HCT116 (cell line): ENCODE results near the gene ADAMTS3. TPM values are rescaled to one million over a fixed set of nuclear protein-coding genes. Genes with fewer than 3 reads are reported as not detected.

Experiments
- ATAC-seq: fragments of 200-7000 bp; cut with Tn5 transposase; 2 replicates; pipeline ENCODE4 v1.9.1; 2020; ENCODE audit warnings: mild to moderate bottlenecking, moderate library complexity
- BruUV-seq: library from RNA; stranded (reverse); fragments of 400-500 nt; replicated peaks from 2 replicates; lab custom pipeline; 2021; lab: Mats Ljungman, UMichigan
- CTCF ChIA-PET: fragments of 300-600 bp; sonication (Branson Sonifier 250); formaldehyde crosslinking; loops from one replicate; lab custom pipeline; 2021; ENCODE audit warnings: antibody characterized with exemption; lab: Charles Lee
- POLR2A ChIA-PET: fragments of 300-600, 350-600 bp; sonication (Branson Sonifier 250); formaldehyde crosslinking; loops from one replicate; lab custom pipeline; 2021; ENCODE audit warnings: antibody characterized with exemption; lab: Charles Lee
- RAD21 ChIA-PET, 2 experiments: fragments of 300-600 bp; sonication (Branson Sonifier 250); formaldehyde crosslinking; loops; one replicate each; lab custom pipeline; 2023; ENCODE audit warnings: low total read pairs in 2 of 2; ENCODE audit not compliant: uncharacterized antibody in 2 of 2, unreplicated experiment in 2 of 2, low non-redundant PET in 1 of 2; lab: Charles Lee
- DNase-seq: peaks from one replicate; pipeline ENCODE4 v3.0.0-alpha.2; 2010; ENCODE audit warnings: low read depth, low spot score
- H2AFZ ChIP-seq: fragments of 200-600 bp; shearing (Covaris generic), sonication (generic); 2 replicates; pipeline ENCODE4 v1.6.1; 2017; ENCODE audit warnings: low read depth, mixed run types, mixed read lengths, antibody characterized with exemption, low read length; ENCODE audit not compliant: poor library complexity, severe bottlenecking
- H3K27ac ChIP-seq: 2 replicates; pipeline ENCODE4 v1.5.1; 2012; ENCODE audit warnings: low read depth, low read length
- H3K27me3 ChIP-seq: fragments of 200-600 bp; sonication (generic); 2 replicates; pipeline ENCODE4 v1.6.1; 2016; ENCODE audit warnings: mixed run types, low read length, mixed read lengths; ENCODE audit not compliant: insufficient read depth
- H3K36me3 ChIP-seq, 2 experiments: fragments of 200-500 bp in 1 of 2; fragments of 200-600 bp in 1 of 2; sonication (Bioruptor generic) in 1 of 2; sonication (generic) in 1 of 2; 2 replicates each; pipeline versions ENCODE4 v1.5.1 to v1.6.1; 2014 to 2016; ENCODE audit warnings: low read length in 2 of 2, inconsistent platforms in 1 of 2, mixed read lengths in 1 of 2, mixed run types in 1 of 2; ENCODE audit not compliant: insufficient read depth in 2 of 2, control insufficient read depth in 1 of 2
- H3K4me1 ChIP-seq, 2 experiments: fragments of 200-600 bp in 1 of 2; sonication (generic) in 1 of 2; 2 replicates each; pipeline versions ENCODE4 v1.5.1 to v1.6.1; 2012 to 2017; ENCODE audit warnings: low read length in 2 of 2, inconsistent platforms in 1 of 2, mild to moderate bottlenecking in 1 of 2, mixed read lengths in 1 of 2, mixed run types in 1 of 2, moderate library complexity in 1 of 2; ENCODE audit not compliant: insufficient read depth in 2 of 2, control insufficient read depth in 1 of 2
- H3K4me2 ChIP-seq: fragments of 200-600 bp; sonication (generic); 2 replicates; pipeline ENCODE4 v1.6.1; 2017; ENCODE audit warnings: mixed run types, low read length, mixed read lengths
- H3K4me3 ChIP-seq, 2 experiments: fragments of 200-600 bp in 1 of 2; sonication (generic) in 1 of 2; replicated peaks in 1 of 2; 2 replicates each; pipeline ENCODE4 v1.5.1; 2011 to 2016; ENCODE audit warnings: low read length in 2 of 2, control low read depth in 1 of 2, low read depth in 1 of 2, mild to moderate bottlenecking in 1 of 2, mixed read lengths in 1 of 2, mixed run types in 1 of 2
- H3K79me2 ChIP-seq: fragments of 200-600 bp; sonication (generic); 2 replicates; pipeline ENCODE4 v1.6.1; 2017; ENCODE audit warnings: mild to moderate bottlenecking, mixed run types, low read length, moderate library complexity, mixed read lengths; ENCODE audit not compliant: insufficient read depth
- H3K9ac ChIP-seq: fragments of 200-600 bp; sonication (generic); 2 replicates; pipeline ENCODE4 v1.6.1; 2016; ENCODE audit warnings: low read length, mixed read lengths
- H3K9me2 ChIP-seq: fragments of 200-600 bp; sonication (generic), shearing (Covaris generic); 2 replicates; pipeline ENCODE4 v1.6.1; 2017; ENCODE audit warnings: mixed run types, mild to moderate bottlenecking, moderate library complexity; ENCODE audit not compliant: insufficient read depth
- H3K9me3 ChIP-seq, 2 experiments: fragments of 200-500 bp in 1 of 2; fragments of 200-600 bp in 1 of 2; sonication (Bioruptor generic) in 1 of 2; sonication (generic) in 1 of 2; 2 replicates each; pipeline ENCODE4 v1.6.1; 2014 to 2017; ENCODE audit warnings: low read length in 2 of 2, mixed read lengths in 2 of 2, inconsistent platforms in 1 of 2, low read depth in 1 of 2, mild to moderate bottlenecking in 1 of 2, mixed run types in 1 of 2, moderate library complexity in 1 of 2; ENCODE audit not compliant: control insufficient read depth in 1 of 2, insufficient read depth in 1 of 2
- H4K20me1 ChIP-seq: fragments of 200-600 bp; sonication (generic), shearing (Covaris generic); 2 replicates; pipeline ENCODE4 v1.6.1; 2017; ENCODE audit warnings: mixed run types, mild to moderate bottlenecking, moderate library complexity; ENCODE audit not compliant: insufficient read depth
- CBX3 ChIP-seq: IDR thresholded peaks from 2 replicates; pipeline ENCODE4 v1.6.1; 2012; ENCODE audit warnings: low read depth
- CEBPB ChIP-seq: IDR thresholded peaks from 2 replicates; pipeline ENCODE4 v1.6.1; 2012; ENCODE audit warnings: low read depth
- CTCF ChIP-seq, 3 experiments: fragments of 200-600 bp in 1 of 3; sonication (generic) in 1 of 3; IDR thresholded peaks in 2 of 3; conservative IDR thresholded peaks in 1 of 3; 2 replicates each; pipeline ENCODE4 v1.5.1; 2012 to 2017; ENCODE audit warnings: low read depth in 2 of 3, low read length in 2 of 3, antibody characterized with exemption in 1 of 3, borderline replicate concordance in 1 of 3, control low read depth in 1 of 3, mild to moderate bottlenecking in 1 of 3, mixed read lengths in 1 of 3, mixed run types in 1 of 3, moderate library complexity in 1 of 3; ENCODE audit not compliant: insufficient read depth in 1 of 3
- EGR1 ChIP-seq: IDR thresholded peaks from 2 replicates; pipeline ENCODE4 v1.6.1; 2012; ENCODE audit warnings: low read depth
- EZH2phosphoT487 ChIP-seq: fragments of 200-600 bp; IDR thresholded peaks from 2 replicates; pipeline ENCODE4 v1.6.1; 2018; ENCODE audit warnings: antibody characterized with exemption, borderline replicate concordance
- FOSL1 ChIP-seq: IDR thresholded peaks from 2 replicates; pipeline ENCODE4 v1.6.1; 2012; ENCODE audit warnings: low read depth
- JUND ChIP-seq: IDR thresholded peaks from 2 replicates; pipeline ENCODE4 v1.6.1; 2012
- MAX ChIP-seq: IDR thresholded peaks from 2 replicates; pipeline ENCODE4 v1.6.1; 2012
- POLR2A ChIP-seq: IDR thresholded peaks from 2 replicates; pipeline ENCODE4 v1.7.0; 2011; ENCODE audit warnings: borderline replicate concordance; ENCODE audit not compliant: insufficient read depth, insufficient read length; ENCODE audit errors: extremely low read depth
- RAD21 ChIP-seq: IDR thresholded peaks from 2 replicates; pipeline ENCODE4 v1.6.1; 2012; ENCODE audit warnings: low read depth, mild to moderate bottlenecking
- REST ChIP-seq: IDR thresholded peaks from 2 replicates; pipeline ENCODE4 v1.6.1; 2012; ENCODE audit warnings: low read depth
- SIN3A ChIP-seq: IDR thresholded peaks from 2 replicates; pipeline ENCODE4 v1.6.1; 2012; ENCODE audit warnings: low read depth
- SRF ChIP-seq: IDR thresholded peaks from 2 replicates; pipeline ENCODE4 v1.6.1; 2012; ENCODE audit warnings: low read depth
- ZBTB33 ChIP-seq: IDR thresholded peaks from 2 replicates; pipeline ENCODE4 v1.6.1; 2011; ENCODE audit warnings: mild to moderate bottlenecking, low read length, moderate library complexity; ENCODE audit not compliant: insufficient replicate concordance; ENCODE audit errors: extremely low read depth
- ZNF274 ChIP-seq: fragments of 200-500 bp; sonication (Bioruptor generic); IDR thresholded peaks from 2 replicates; pipeline ENCODE4 v1.6.1; 2014; ENCODE audit warnings: mild to moderate bottlenecking, low read depth, low read length, inconsistent platforms
- intact Hi-C: fragments of 100-400 bp; cut with micrococcal nuclease; formaldehyde crosslinking; loops from 2 replicates; pipeline ENCODE4 v1.10.0; 2022
- total RNA-seq: library from RNA; stranded (reverse); gene quantifications from one replicate; pipeline ENCODE4 v1.2.1, GENCODE V29; 2021; ENCODE audit not compliant: unreplicated experiment

Gene ADAMTS3
- total RNA-seq, 1 experiment from 2014 or later = not detected

GRCh38 chr4:72529148-72529822 lies 39.7 kb downstream of the ADAMTS3 start:
- no peak for TF ChIP-seq SRF
- TF ChIP-seq FOSL1 = no peak
- no peak for TF ChIP-seq REST
- TF ChIP-seq EGR1 = no peak
- no peak for TF ChIP-seq ZNF274
- no peak for TF ChIP-seq CEBPB
- TF ChIP-seq JUND = no peak
- no peak for TF ChIP-seq EZH2phosphoT487
- no peak for TF ChIP-seq CBX3
- TF ChIP-seq RAD21 = no peak
- no peak for TF ChIP-seq MAX
- TF ChIP-seq SIN3A = no peak
- TF ChIP-seq CTCF (IDR thresholded peaks at IDR 0.05 in 2 of 3, conservative IDR thresholded peaks at IDR 0.05 in 1 of 3; ENCODE audit: borderline replicate concordance in 1 of 3, insufficient read depth in 1 of 3, low read depth in 2 of 3, low read length in 2 of 3) = no peak
- TF ChIP-seq ZBTB33 = no peak
- no peak for TF ChIP-seq POLR2A
- Histone ChIP-seq H2AFZ (no peak overlapping the region), H3K79me2 (no peaks in the 10 kb centered on the region), H3K27ac (no peak overlapping the region), H3K27me3 (no peaks in the 10 kb centered on the region), H3K9me2 (no peaks in the 10 kb centered on the region), H3K4me2 (no peak overlapping the region), H3K4me1 (no peaks in the 10 kb centered on the region), H3K9ac (no peak overlapping the region), H3K4me3 (no peak overlapping the region), H4K20me1 (no peaks in the 10 kb centered on the region), H3K36me3 (no peaks in the 10 kb centered on the region), H3K9me3 (peaks cover 0 to 5% of the 10 kb centered on the region in 2 experiments; a peak in 1 of 4 replicates)
- CTCF ChIA-PET = no interaction called here
- intact Hi-C loops = no loop called here
- RAD21 ChIA-PET = no interaction called here
- ATAC-seq (no peak), DNase-seq (no peak)
- POLR2A ChIA-PET = no interaction called here
- no TSS peak for BruUV-seq
